Adrenal gland (tissue), 12 donors: ENCODE results near the gene CAMK1D. TPM values are rescaled to one million over a fixed set of nuclear protein-coding genes. Genes with fewer than 3 reads are reported as not detected.

Experiments
- DNase-seq, 7 donors: peaks; one replicate each; pipeline ENCODE4 v3.0.0-alpha.2; 2019 to 2020
- H3K27ac ChIP-seq, 5 donors: fragments of 200-600 bp; sonication (generic) in 4 of 5; 1 replicate in 3 of 5; 2 replicates in 2 of 5; pipeline versions ENCODE4 v1.5.1 to v1.8.0; 2016 to 2020; ENCODE audit warnings: mild to moderate bottlenecking in 1 of 5
- H3K27me3 ChIP-seq: fragments of 200-600 bp; 2 replicates; pipeline ENCODE4 v1.8.0; 2021
- H3K36me3 ChIP-seq, 2 donors: fragments of 200-600 bp; replicated peaks in 1 of 2; 1 replicate in 1 of 2; 2 replicates in 1 of 2; pipeline versions ENCODE4 v1.5.1 to v1.8.0; 2018 to 2022
- H3K4me1 ChIP-seq, 2 donors: fragments of 200-600 bp; replicated peaks in 1 of 2; 1 replicate in 1 of 2; 2 replicates in 1 of 2; pipeline versions ENCODE4 v1.5.1 to v1.8.0; 2018 to 2021
- H3K4me3 ChIP-seq, 4 donors: fragments of 200-600 bp; sonication (generic) in 3 of 4; one replicate each; pipeline ENCODE4 v1.5.1; 2016 to 2018
- H3K9me3 ChIP-seq, 3 donors: fragments of 200-600 bp; sonication (generic) in 1 of 3; replicated peaks in 1 of 3; 1 replicate in 2 of 3; 2 replicates in 1 of 3; pipeline versions ENCODE4 v1.5.1 to v1.8.0; 2016 to 2021
- CTCF ChIP-seq, 6 experiments: fragments of 450-650 bp in 4 of 6; fragments of 200-600 bp in 2 of 6; sonication (generic) in 1 of 6; IDR thresholded peaks; 1 replicate in 5 of 6; 2 replicates in 1 of 6; pipeline versions ENCODE4 v1.5.1 to v1.8.0; 2016 to 2021; ENCODE audit warnings: antibody characterized with exemption in 6 of 6, mild to moderate bottlenecking in 2 of 6, moderate library complexity in 1 of 6
- POLR2A ChIP-seq, 2 donors: fragments of 450-650 bp; IDR thresholded peaks; one replicate each; pipeline ENCODE4 v1.6.1; 2017; ENCODE audit warnings: antibody characterized with exemption in 2 of 2, mild to moderate bottlenecking in 2 of 2, moderate library complexity in 1 of 2
- WGBS, 4 donors: extraction: QIAGEN DNeasy Blood & Tissue Kit in 2 of 4; methylation state at CpG; one replicate each; pipeline versions ENCODE4 v1.1.5 to v1.1.7; 2013 to 2017; 5-methylcytosine and 5-hydroxymethylcytosine counted together
- intact Hi-C, 2 donors: fragments of 100-400 bp; cut with DNase I; formaldehyde crosslinking; loops; one replicate each; pipeline versions ENCODE4 v1.14.1 to v1.15.0; 2022 to 2023
- polyA plus RNA-seq, 3 donors: library from polyadenylated mRNA; stranded (reverse); fragments of 200-250 nt in 2 of 3; fragments of 350-450 nt in 1 of 3; fragmentation: Illumina TruSeq in 1 of 3; extraction: RNeasy Lipid Tissue Mini Kit (QIAGEN cat#74804) in 1 of 3; gene quantifications; one replicate each; pipeline ENCODE4 v1.2.3, GENCODE V29; 2013 to 2014
- total RNA-seq, 9 donors: library from RNA; depleted of rRNA in 4 of 9; stranded (reverse); fragments of >200 nt in 4 of 9; fragments of 120-200 nt in 1 of 9; fragmentation: NEBNext Ultra II Directional in 1 of 9; extraction: Animal tissue kit (Norgen Biotek cat#: 25700) in 1 of 9; gene quantifications; one replicate each; pipeline versions ENCODE4 v1.1.0 to v1.2.4, GENCODE V29; 2013 to 2023
- donor health status: healthy with polysubstance abuse.
- donor health status: Bipolar disorder and iron deficiency.
- donor health status: DM: yes; HTN: yes; CAD: no.
- donor health status: DM: no; HTN: no; CAD: no.
- donor health status: DM: no; HTN: no; CAD: no.
- donor health status: DM: yes; HTN: yes; CAD: no.

CAMK1D gene
- total and polyA plus RNA-seq, 12 donors: 2.3 to 9.4 (median 6.5) TPM

- Histone ChIP-seq H3K27ac (peak overlapping the region in 1 of 5 donors; percentile 51), H3K9me3 (no peaks in the 10 kb centered on the region), H3K27me3 (no peaks in the 10 kb centered on the region), H3K36me3 (no peaks in the 10 kb centered on the region), H3K4me1 (no peaks in the 10 kb centered on the region), H3K4me3 (no peak overlapping the region)
- intact Hi-C loops: no loop called here
- DNase-seq: no peak
- no peak for TF ChIP-seq CTCF (IDR thresholded peaks at IDR 0.05)
- TF ChIP-seq POLR2A (IDR thresholded peaks at IDR 0.05): no peak
- WGBS, 4 donors: 74 to 86% (median 79%) methylated on average over 17 of the region's 17 CpGs
These were observed 241.6 kb downstream of the CAMK1D start for GRCh38 chr10:12590675-12591659.

GRCh38 chr10:12592967-12593366, 243.6 kb downstream of the CAMK1D start:
- Histone ChIP-seq H3K4me1 (no peaks in the 10 kb centered on the region), H3K4me3 (no peak overlapping the region), H3K36me3 (no peaks in the 10 kb centered on the region), H3K27ac (peak overlapping the region in 1 of 5 donors; percentile 77), H3K9me3 (no peaks in the 10 kb centered on the region), H3K27me3 (no peaks in the 10 kb centered on the region)
- WGBS, 4 donors: 68 to 80% (median 78%) methylated on average over 5 of the region's 5 CpGs
- TF ChIP-seq POLR2A (IDR thresholded peaks at IDR 0.05) (no peak), CTCF (IDR thresholded peaks at IDR 0.05) (no peak)
- intact Hi-C loops: no loop called here
- DNase-seq: no peak

- WGBS, 4 donors: 55 to 62% (median 57%) methylated on average over 8 of the region's 8 CpGs
- Histone ChIP-seq H3K4me3 (no peak overlapping the region), H3K27me3 (no peaks in the 10 kb centered on the region), H3K27ac (peak overlapping the region in 2 of 5 donors; percentile 45 to 77), H3K36me3 (no peaks in the 10 kb centered on the region), H3K4me1 (no peaks in the 10 kb centered on the region), H3K9me3 (no peaks in the 10 kb centered on the region)
- peak in 4 of 7 donors; percentile 14 to 69 (median 27) for DNase-seq
- intact Hi-C loops: no loop called here
- TF ChIP-seq POLR2A (IDR thresholded peaks at IDR 0.05) (no peak), CTCF (IDR thresholded peaks at IDR 0.05) (no peak)
These were observed 245.1 kb downstream of the CAMK1D start for GRCh38 chr10:12594448-12594944.

- Histone ChIP-seq H3K27ac (peak overlapping the region in 1 of 5 donors; percentile 17), H3K9me3 (no peaks in the 10 kb centered on the region), H3K4me3 (no peak overlapping the region), H3K4me1 (no peaks in the 10 kb centered on the region), H3K27me3 (no peaks in the 10 kb centered on the region), H3K36me3 (no peaks in the 10 kb centered on the region)
- intact Hi-C loops: no loop called here
- no peak for TF ChIP-seq CTCF (IDR thresholded peaks at IDR 0.05)
- no peak for TF ChIP-seq POLR2A (IDR thresholded peaks at IDR 0.05)
- 89 to 96% (median 95%) methylated on average over 2 of the region's 2 CpGs for WGBS, 4 donors
- DNase-seq: no peak
These were observed 246.7 kb downstream of the CAMK1D start for GRCh38 chr10:12595936-12596576.
